Panc1 (cell line): ENCODE data around the gene RFX6.

Experiments
- POLR2AphosphoS5 ChIP-seq: IDR thresholded peaks from 2 replicates; pipeline ENCODE4 v1.6.1; 2012; ENCODE audit warnings: mild to moderate bottlenecking, low read depth, low read length, moderate library complexity
- SIN3A ChIP-seq: IDR thresholded peaks from 2 replicates; pipeline ENCODE4 v1.6.1; 2012; ENCODE audit warnings: low read depth, mild to moderate bottlenecking, low read length, moderate library complexity, borderline replicate concordance; ENCODE audit not compliant: insufficient read depth
- TCF7L2 ChIP-seq: IDR thresholded peaks from 2 replicates; pipeline ENCODE4 v1.6.1; 2011; ENCODE audit warnings: mild to moderate bottlenecking, low read depth, low read length, inconsistent platforms
- TF ChIP-seq, protein P1 (sequence below): fragments of 450-650 bp; IDR thresholded peaks from 2 replicates; pipeline ENCODE4 v1.5.1; 2017; ENCODE audit warnings: mild to moderate bottlenecking
- TF ChIP-seq, protein P2 (sequence below), 2 experiments: IDR thresholded peaks; 2 replicates each; pipeline ENCODE4 v1.6.1; 2011 to 2012; ENCODE audit warnings: low read depth in 2 of 2, control low read depth in 1 of 2, low read length in 1 of 2, mild to moderate bottlenecking in 1 of 2, moderate library complexity in 1 of 2; ENCODE audit not compliant: insufficient read depth in 1 of 2

DNA sequence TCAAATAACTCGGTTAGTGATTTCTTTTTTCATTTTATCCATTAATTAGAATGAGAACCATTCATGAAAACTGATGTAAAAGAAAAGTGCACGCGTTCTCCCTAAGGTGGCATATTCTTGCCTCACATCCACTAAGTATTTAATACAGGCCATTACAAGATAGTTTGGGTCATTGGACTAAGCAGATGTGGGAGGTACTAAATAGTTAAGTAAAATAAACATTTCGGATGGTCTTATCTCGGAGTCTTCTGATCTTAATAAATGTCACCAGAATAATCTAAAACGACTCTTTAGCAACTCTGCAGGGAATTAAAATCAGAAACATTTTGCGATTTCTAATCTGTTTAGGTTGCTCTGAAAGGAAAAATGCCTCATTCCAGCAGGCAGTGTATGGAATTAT, 78.7 kb downstream of the RFX6 start:
- TF ChIP-seq, protein P1, sequence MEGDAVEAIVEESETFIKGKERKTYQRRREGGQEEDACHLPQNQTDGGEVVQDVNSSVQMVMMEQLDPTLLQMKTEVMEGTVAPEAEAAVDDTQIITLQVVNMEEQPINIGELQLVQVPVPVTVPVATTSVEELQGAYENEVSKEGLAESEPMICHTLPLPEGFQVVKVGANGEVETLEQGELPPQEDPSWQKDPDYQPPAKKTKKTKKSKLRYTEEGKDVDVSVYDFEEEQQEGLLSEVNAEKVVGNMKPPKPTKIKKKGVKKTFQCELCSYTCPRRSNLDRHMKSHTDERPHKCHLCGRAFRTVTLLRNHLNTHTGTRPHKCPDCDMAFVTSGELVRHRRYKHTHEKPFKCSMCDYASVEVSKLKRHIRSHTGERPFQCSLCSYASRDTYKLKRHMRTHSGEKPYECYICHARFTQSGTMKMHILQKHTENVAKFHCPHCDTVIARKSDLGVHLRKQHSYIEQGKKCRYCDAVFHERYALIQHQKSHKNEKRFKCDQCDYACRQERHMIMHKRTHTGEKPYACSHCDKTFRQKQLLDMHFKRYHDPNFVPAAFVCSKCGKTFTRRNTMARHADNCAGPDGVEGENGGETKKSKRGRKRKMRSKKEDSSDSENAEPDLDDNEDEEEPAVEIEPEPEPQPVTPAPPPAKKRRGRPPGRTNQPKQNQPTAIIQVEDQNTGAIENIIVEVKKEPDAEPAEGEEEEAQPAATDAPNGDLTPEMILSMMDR = no peak
- TF ChIP-seq POLR2AphosphoS5 (no peak), SIN3A (no peak), TCF7L2 (no peak)
- TF ChIP-seq, protein P2, sequence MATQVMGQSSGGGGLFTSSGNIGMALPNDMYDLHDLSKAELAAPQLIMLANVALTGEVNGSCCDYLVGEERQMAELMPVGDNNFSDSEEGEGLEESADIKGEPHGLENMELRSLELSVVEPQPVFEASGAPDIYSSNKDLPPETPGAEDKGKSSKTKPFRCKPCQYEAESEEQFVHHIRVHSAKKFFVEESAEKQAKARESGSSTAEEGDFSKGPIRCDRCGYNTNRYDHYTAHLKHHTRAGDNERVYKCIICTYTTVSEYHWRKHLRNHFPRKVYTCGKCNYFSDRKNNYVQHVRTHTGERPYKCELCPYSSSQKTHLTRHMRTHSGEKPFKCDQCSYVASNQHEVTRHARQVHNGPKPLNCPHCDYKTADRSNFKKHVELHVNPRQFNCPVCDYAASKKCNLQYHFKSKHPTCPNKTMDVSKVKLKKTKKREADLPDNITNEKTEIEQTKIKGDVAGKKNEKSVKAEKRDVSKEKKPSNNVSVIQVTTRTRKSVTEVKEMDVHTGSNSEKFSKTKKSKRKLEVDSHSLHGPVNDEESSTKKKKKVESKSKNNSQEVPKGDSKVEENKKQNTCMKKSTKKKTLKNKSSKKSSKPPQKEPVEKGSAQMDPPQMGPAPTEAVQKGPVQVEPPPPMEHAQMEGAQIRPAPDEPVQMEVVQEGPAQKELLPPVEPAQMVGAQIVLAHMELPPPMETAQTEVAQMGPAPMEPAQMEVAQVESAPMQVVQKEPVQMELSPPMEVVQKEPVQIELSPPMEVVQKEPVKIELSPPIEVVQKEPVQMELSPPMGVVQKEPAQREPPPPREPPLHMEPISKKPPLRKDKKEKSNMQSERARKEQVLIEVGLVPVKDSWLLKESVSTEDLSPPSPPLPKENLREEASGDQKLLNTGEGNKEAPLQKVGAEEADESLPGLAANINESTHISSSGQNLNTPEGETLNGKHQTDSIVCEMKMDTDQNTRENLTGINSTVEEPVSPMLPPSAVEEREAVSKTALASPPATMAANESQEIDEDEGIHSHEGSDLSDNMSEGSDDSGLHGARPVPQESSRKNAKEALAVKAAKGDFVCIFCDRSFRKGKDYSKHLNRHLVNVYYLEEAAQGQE (IDR thresholded peaks at IDR 0.05; ENCODE audit: insufficient read depth in 1 of 2, low read depth in 2 of 2, low read length in 1 of 2) = no peak
